ENCODE results near the gene SPRED2. TPM values are rescaled to one million over a fixed set of nuclear protein-coding genes. Genes with fewer than 3 reads are reported as not detected.

The SPRED2 gene
- total and polyA plus RNA-seq, 2 donors from 2014 or later = 8.9 to 42.3 TPM

- H3K27ac ChIP-seq (ENCODE audit: low read depth in 2 of 2, low read length in 2 of 2) = no peak overlapping the region
- H3K9ac ChIP-seq (ENCODE audit: low read length in 3 of 3) = no peak overlapping the region
- DNase-seq = no peak
- intact Hi-C loops (cut with DNase I) = no loop called here
- no peak for TF ChIP-seq CTCF (IDR thresholded peaks at IDR 0.05; ENCODE audit: borderline replicate concordance, extremely low read depth, insufficient read depth)
- no peak overlapping the region for H3K4me3 ChIP-seq (ENCODE audit: low read length in 3 of 3)
- H3K9me3 ChIP-seq (ENCODE audit: control insufficient read depth in 2 of 3, insufficient read depth in 1 of 3, low read length in 3 of 3) = no peaks in the 10 kb centered on the region
- no peak for FAIRE-seq
- H3K4me1 ChIP-seq (ENCODE audit: control insufficient read depth in 2 of 3, insufficient read depth in 2 of 3, low read depth in 1 of 3, low read length in 3 of 3) = peaks cover 0 to 15% (median 2%) of the 10 kb centered on the region in 3 donors
- H3K36me3 ChIP-seq (ENCODE audit: control insufficient read depth in 2 of 3, insufficient read depth in 3 of 3, low read length in 3 of 3) = no peaks in the 10 kb centered on the region
- no peaks in the 10 kb centered on the region for H3K27me3 ChIP-seq (ENCODE audit: control insufficient read depth, insufficient read depth, low read length)
Observed at GRCh38 chr2:65425276-65425675, 7.1 kb downstream of the SPRED2 start.

- no peak for FAIRE-seq
Observed at GRCh38 chr2:65424391-65424790, 8.0 kb downstream of the SPRED2 start.

GRCh38 chr2:65421432-65421748 is 11.0 kb downstream of the SPRED2 start:
- no peak for DNase-seq
- no peak overlapping the region for H3K4me3 ChIP-seq (ENCODE audit: low read length in 3 of 3)
- no peak for FAIRE-seq
- H3K4me1 ChIP-seq (ENCODE audit: control insufficient read depth in 2 of 3, insufficient read depth in 2 of 3, low read depth in 1 of 3, low read length in 3 of 3) = peaks cover 0 to 14% (median 3%) of the 10 kb centered on the region in 3 donors
- no peak overlapping the region for H3K9ac ChIP-seq (ENCODE audit: low read length in 3 of 3)
- intact Hi-C loops (cut with DNase I) = no loop called here
- no peaks in the 10 kb centered on the region for H3K36me3 ChIP-seq (ENCODE audit: control insufficient read depth in 2 of 3, insufficient read depth in 3 of 3, low read length in 3 of 3)
- no peak overlapping the region for H3K27ac ChIP-seq (ENCODE audit: low read depth in 2 of 2, low read length in 2 of 2)
- H3K27me3 ChIP-seq (ENCODE audit: control insufficient read depth, insufficient read depth, low read length) = no peaks in the 10 kb centered on the region
- H3K9me3 ChIP-seq (ENCODE audit: control insufficient read depth in 2 of 3, insufficient read depth in 1 of 3, low read length in 3 of 3) = no peaks in the 10 kb centered on the region
- no peak for TF ChIP-seq CTCF (IDR thresholded peaks at IDR 0.05; ENCODE audit: borderline replicate concordance, extremely low read depth, insufficient read depth)

More at GRCh38 chr2:65424391-65424790, 8.0 kb downstream of the SPRED2 start:
- peaks cover 0 to 13% (median 0%) of the 10 kb centered on the region in 3 donors for H3K4me1 ChIP-seq (ENCODE audit: control insufficient read depth in 2 of 3, insufficient read depth in 2 of 3, low read depth in 1 of 3, low read length in 3 of 3)
- no peak overlapping the region for H3K4me3 ChIP-seq (ENCODE audit: low read length in 3 of 3)
- no peak for DNase-seq
- H3K27me3 ChIP-seq (ENCODE audit: control insufficient read depth, insufficient read depth, low read length) = no peaks in the 10 kb centered on the region
- H3K9me3 ChIP-seq (ENCODE audit: control insufficient read depth in 2 of 3, insufficient read depth in 1 of 3, low read length in 3 of 3) = no peaks in the 10 kb centered on the region
- intact Hi-C loops (cut with DNase I) = no loop called here
- H3K36me3 ChIP-seq (ENCODE audit: control insufficient read depth in 2 of 3, insufficient read depth in 3 of 3, low read length in 3 of 3) = no peaks in the 10 kb centered on the region
- no peak overlapping the region for H3K9ac ChIP-seq (ENCODE audit: low read length in 3 of 3)
- no peak for TF ChIP-seq CTCF (IDR thresholded peaks at IDR 0.05; ENCODE audit: borderline replicate concordance, extremely low read depth, insufficient read depth)
- no peak overlapping the region for H3K27ac ChIP-seq (ENCODE audit: low read depth in 2 of 2, low read length in 2 of 2)
